ENCODE results near the gene TRPC4AP. TPM values are rescaled to one million over a fixed set of nuclear protein-coding genes. Genes with fewer than 3 reads are reported as not detected.

Gene TRPC4AP
- total RNA-seq, 4 donors from 2014 or later = 53.3 to 76.8 (median 73.5) TPM

- H3K27me3 ChIP-seq = no peaks in the 10 kb centered on the region
- peaks cover 9 to 11% of the 10 kb centered on the region in 2 donors for H3K4me1 ChIP-seq
- intact Hi-C loops (cut with DNase I) = no loop called here
- H3K9me3 ChIP-seq = no peaks in the 10 kb centered on the region
- no peak for TF ChIP-seq POLR2A (IDR thresholded peaks at IDR 0.05)
- TF ChIP-seq CTCF (IDR thresholded peaks at IDR 0.05) = no peak
- H3K36me3 ChIP-seq = peaks cover 0 to 11% of the 10 kb centered on the region in 2 donors
- DNase-seq = no peak
- no peak overlapping the region for H3K27ac ChIP-seq
- 96% methylated on average over 6 of the region's 6 CpGs for WGBS, 2 donors
- H3K4me3 ChIP-seq (replicated peaks in 1 of 3) = no peak overlapping the region
Measured at GRCh38 chr20:35040646-35041045, 52.0 kb downstream of the TRPC4AP start.

GRCh38 chr20:35039846-35040489 lies 52.6 kb downstream of the TRPC4AP start:
- Histone ChIP-seq H3K9me3 (no peaks in the 10 kb centered on the region), H3K4me1 (peaks cover 9 to 11% of the 10 kb centered on the region in 2 donors), H3K27ac (peak overlapping the region in 1 of 3 donors; percentile 44), H3K36me3 (peaks cover 2 to 14% of the 10 kb centered on the region in 2 donors), H3K4me3 (replicated peaks in 1 of 3) (no peak overlapping the region), H3K27me3 (no peaks in the 10 kb centered on the region)
- 87 to 90% methylated on average over 9 of the region's 9 CpGs for WGBS, 2 donors
- intact Hi-C loops (cut with DNase I) = no loop called here
- no peak for DNase-seq
- TF ChIP-seq CTCF (IDR thresholded peaks at IDR 0.05) (no peak), POLR2A (IDR thresholded peaks at IDR 0.05) (no peak)

- Histone ChIP-seq H3K4me1 (peaks cover 9 to 11% of the 10 kb centered on the region in 2 donors), H3K36me3 (peaks cover 11 to 16% of the 10 kb centered on the region in 2 donors), H3K27me3 (no peaks in the 10 kb centered on the region), H3K4me3 (replicated peaks in 1 of 3) (no peak overlapping the region), H3K27ac (peak overlapping the region in 2 of 3 donors; percentile 44 to 48), H3K9me3 (no peaks in the 10 kb centered on the region)
- intact Hi-C loops (cut with DNase I) = no loop called here
- TF ChIP-seq POLR2A (IDR thresholded peaks at IDR 0.05) (no peak), CTCF (IDR thresholded peaks at IDR 0.05) (no peak)
- peak; percentile 69 to 72 for DNase-seq
- WGBS, 2 donors = 30 to 38% methylated on average over 1 of the region's 1 CpG
Measured at GRCh38 chr20:35039146-35039545, 53.5 kb downstream of the TRPC4AP start.

GRCh38 chr20:35034145-35034544 lies 58.5 kb downstream of the TRPC4AP start:
- H3K27me3 ChIP-seq = no peaks in the 10 kb centered on the region
- H3K9me3 ChIP-seq = no peaks in the 10 kb centered on the region
- H3K27ac ChIP-seq = no peak overlapping the region
- TF ChIP-seq CTCF (IDR thresholded peaks at IDR 0.05) = no peak
- no peak for TF ChIP-seq POLR2A (IDR thresholded peaks at IDR 0.05)
- peaks cover 4% of the 10 kb centered on the region in 2 donors for H3K4me1 ChIP-seq
- no peak overlapping the region for H3K4me3 ChIP-seq (replicated peaks in 1 of 3)
- H3K36me3 ChIP-seq = peaks cover 24 to 34% of the 10 kb centered on the region in 2 donors
- 93 to 96% methylated on average over 4 of the region's 4 CpGs for WGBS, 2 donors
- intact Hi-C loops (cut with DNase I) = no loop called here
- no peak for DNase-seq

DNA sequence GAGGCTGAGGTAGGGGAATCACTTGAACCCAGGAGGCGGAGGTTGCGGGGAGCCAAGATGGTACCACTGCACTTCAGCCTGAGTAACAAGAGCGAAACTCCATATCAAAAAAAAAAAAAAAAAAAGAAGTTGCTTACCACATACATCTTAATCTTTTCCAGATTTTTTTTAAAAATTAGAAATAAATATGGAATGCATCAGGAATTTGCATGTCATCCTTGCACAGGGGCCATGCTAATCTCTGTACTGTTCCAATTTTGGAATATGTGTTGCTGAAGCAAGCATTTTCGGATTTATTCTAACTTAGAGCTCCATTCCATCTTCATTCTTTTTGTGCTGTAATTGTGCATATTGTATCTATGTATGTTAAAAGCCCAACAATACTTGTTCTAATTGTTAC lies 62.5 kb downstream of the TRPC4AP start:
- H3K27ac ChIP-seq = no peak overlapping the region
- 96 to 97% methylated on average over 4 of the region's 4 CpGs for WGBS, 2 donors
- intact Hi-C loops (cut with DNase I) = no loop called here
- TF ChIP-seq POLR2A (IDR thresholded peaks at IDR 0.05) = no peak
- H3K4me3 ChIP-seq (replicated peaks in 1 of 3) = no peak overlapping the region
- no peaks in the 10 kb centered on the region for H3K4me1 ChIP-seq
- no peaks in the 10 kb centered on the region for H3K27me3 ChIP-seq
- DNase-seq = no peak
- no peaks in the 10 kb centered on the region for H3K9me3 ChIP-seq
- peaks cover 26 to 33% of the 10 kb centered on the region in 2 donors for H3K36me3 ChIP-seq

Data from thyroid gland (tissue), 4 donors.